Activated CD4-positive, alpha-beta T cell treated with anti-CD3 and anti-CD28 coated beads, Interleukin-10, Interleukin-2, amounts not matched to agents 100 ng/mL and 50 ng/mL, durations not matched to agents 16 hours and 8 hours (primary cell): ENCODE data around the gene ABCD1.
"Not testable (repeated sequence)": the region's sequence is repeated elsewhere in the genome, so short reads cannot be mapped to it uniquely, and the experiment has no call there.

Experiments
- DNase-seq: peaks from one replicate; pipeline ENCODE4 v3.0.0-alpha.2; 2020

The ABCD1 gene

DNA sequence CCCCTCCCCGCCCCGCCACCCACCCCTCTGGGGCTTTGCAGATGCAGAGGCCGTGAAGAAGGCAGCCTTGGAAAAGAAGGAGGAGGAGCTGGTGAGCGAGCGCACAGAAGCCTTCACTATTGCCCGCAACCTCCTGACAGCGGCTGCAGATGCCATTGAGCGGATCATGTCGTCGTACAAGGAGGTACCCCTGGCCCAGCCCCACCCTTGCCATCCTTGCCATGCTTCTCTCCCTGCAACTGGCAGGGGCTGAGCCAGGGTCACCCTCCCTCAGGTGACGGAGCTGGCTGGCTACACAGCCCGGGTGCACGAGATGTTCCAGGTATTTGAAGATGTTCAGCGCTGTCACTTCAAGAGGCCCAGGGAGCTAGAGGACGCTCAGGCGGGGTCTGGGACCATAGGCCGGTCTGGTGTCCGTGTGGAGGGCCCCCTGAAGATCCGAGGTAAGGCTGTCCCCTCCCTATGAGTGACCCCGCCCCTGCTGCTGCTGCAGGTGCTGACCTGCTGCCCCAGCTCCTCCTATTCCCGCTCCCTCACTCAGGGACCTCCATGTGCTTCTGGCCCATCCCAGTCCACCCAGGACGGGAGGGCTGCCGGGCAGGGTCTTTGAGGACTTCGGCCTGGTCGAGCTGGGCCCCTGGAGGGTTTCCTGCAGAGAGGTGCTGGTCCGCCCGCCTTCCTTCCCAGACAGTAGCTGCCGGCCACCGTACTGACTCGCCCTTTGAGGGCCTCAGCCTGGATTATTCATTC is 11.6 kb downstream of the ABCD1 start:
- no peak for DNase-seq

DNA sequence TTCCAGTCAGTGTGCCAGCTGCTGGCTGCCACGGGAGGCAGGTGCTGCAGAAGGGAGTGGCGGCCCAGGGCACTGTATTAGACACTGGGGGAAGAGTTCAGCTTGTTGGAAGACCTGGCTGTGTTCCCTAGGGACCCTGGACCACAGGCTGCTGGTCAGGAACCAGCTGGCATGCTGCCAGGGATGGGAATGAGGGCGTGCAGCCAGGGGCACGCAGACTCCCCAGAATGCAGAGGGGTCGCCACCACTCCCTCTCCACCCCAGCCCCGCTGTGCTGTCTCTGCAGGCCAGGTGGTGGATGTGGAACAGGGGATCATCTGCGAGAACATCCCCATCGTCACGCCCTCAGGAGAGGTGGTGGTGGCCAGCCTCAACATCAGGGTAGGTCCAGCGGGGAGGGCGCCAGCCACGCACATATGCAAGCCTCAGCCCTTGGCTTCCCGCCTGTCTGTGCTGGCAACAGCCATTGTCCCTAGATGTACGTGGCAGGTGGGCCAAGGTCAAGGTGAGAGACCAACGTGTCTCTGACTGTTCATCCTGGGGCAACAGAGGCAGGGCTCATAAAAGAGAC is 12.3 kb downstream of the ABCD1 start:
- DNase-seq = no peak

DNA sequence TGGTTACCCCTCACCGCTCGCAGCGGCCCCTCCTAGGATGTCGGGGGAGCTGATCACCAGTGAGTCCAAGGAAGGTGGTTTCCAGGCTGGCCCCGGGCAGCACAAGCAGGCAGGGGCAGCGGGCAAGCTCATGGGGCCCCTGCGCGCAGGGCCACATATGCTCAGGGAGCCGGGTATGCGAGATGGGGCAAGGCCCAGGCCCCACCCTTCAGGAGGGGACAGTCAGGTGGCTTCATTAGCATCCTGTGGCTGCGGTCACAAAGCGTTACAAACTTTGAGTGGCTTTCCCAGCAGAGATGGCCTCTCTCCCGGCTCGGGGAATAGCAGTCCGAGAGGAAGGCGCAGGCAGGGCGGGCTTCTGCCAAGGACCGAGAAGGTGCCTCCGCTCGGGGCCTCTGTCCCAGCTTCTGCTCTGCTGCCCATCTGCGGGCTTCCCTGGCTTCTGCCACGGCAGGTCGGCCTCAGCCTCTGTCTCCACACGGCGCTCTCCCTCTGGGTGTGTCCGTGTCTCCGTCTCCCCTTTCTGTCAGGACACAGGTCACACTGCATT is 13.5 kb downstream of the ABCD1 start:
- DNase-seq = no peak

DNA sequence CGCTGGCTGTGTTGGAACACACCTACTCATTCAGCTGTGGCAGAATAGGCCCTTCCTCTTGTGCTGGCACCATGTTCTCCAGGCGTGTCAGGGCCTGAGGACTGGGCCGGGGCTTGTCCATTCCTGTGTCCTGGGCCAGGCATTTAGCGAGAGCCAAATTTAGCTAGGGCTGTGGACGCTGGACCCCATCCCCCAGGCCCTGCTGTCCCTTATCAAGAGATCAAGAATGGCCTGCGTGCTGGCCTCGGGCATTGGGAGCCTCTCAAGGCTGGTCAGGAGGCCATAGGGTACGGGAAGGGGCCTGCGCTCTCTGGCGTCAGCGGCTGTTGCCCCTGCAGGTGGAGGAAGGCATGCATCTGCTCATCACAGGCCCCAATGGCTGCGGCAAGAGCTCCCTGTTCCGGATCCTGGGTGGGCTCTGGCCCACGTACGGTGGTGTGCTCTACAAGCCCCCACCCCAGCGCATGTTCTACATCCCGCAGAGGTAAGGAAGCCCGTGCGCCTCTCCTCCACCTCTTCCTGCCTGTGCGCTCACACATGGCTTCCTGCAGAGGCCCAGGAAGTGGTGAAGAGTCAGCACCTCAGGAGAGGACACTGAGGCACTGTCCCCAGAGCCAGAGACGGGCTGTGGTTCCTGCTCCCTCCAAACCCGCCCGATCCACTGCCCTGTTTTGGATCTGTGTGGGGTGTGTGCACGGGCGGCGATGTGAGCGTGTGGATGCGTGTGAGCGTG is 15.3 kb downstream of the ABCD1 start:
- peak; percentile 34 for DNase-seq

DNA sequence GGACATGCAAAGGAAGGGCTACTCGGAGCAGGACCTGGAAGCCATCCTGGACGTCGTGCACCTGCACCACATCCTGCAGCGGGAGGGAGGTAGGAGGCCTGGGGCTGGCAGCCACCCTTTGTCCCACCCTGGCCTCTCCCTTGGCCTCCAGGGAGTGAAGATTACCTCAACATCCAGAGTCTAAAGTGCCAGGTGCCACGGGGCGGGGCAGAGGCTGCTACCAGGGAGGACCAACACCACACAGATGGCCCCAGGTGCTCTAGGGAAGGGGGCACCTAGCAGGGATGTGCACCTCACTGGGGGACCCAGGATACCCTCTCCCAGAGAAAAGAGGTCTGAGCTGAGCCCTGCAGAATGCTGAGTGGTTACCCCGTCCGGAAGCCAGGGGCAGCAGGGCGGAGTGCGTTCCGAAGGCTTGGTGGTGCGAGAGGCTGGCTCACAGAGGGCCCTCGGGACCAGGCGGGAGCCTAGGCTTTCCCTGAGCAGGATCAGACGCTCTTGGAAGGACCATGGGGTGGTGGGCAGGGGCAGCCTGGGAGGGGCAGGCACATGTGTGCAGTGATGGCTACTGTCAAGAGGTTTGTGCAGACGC is 16.1 kb downstream of the ABCD1 start:
- no peak for DNase-seq

DNA sequence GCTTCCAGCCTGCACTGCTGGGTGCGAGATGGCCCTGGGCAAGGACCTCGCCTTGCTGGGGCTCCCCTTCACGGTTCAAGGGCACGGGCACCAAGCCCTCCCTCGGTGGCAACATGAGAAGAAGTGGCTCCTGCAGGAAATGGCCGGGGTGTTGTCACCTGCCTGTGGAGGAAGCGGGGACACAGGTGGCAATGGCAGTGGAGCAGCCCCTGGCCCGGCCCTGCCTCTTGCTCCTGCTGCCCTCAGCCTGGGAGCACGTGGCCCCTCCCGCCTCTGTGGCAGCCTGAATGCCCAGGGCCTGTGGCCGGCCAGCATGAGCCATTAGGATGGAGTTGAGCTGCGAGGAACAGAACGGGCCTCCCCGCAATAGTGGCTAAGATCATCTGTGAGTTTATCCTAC is 16.8 kb downstream of the ABCD1 start:
- no peak for DNase-seq

DNA sequence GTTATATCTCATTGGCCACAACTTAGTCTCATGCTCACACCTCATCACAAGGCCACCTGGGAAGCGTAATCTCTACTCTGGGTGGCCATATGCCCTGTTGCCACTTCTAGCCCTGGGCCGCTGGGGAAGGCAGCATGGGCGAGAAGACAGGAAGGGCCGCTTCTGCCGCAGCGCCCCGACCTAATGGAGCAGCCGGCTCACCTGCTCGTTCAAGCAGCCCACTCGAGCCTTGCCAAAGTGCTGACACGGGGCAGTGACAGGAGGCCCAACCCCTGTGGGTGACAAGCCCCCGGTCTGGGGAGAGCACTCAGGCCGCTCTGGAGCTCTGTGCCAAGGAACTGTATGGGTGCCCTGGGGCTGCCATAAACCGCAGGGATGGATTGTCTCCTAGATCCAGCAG is 17.5 kb downstream of the ABCD1 start:
- DNase-seq = not testable (repeated sequence)

DNA sequence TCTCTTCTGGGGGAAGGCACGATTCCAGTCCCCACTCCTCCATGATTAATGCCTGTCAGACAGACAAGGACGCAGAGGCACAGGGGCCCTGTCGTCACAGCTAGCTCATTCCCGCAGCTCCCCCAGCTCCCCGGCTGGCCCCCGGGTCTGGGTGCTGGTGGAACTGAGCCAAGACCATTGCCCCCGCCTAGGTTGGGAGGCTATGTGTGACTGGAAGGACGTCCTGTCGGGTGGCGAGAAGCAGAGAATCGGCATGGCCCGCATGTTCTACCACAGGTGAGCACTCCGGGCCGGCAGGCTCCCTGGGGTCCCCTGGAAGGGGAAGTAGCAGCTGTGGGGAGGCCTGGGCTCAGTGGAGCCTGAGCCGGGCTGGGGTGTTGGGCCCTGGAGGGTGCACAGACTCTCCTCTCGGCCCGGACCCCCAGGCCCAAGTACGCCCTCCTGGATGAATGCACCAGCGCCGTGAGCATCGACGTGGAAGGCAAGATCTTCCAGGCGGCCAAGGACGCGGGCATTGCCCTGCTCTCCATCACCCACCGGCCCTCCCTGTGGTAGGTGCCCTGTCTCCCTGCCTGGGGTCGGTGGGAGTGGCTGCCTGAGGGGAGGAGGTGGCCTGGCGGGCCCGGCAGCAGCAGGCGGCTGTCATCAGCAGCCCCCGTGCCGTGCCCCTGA is 18.3 kb downstream of the ABCD1 start:
- DNase-seq = not testable (repeated sequence)

DNA sequence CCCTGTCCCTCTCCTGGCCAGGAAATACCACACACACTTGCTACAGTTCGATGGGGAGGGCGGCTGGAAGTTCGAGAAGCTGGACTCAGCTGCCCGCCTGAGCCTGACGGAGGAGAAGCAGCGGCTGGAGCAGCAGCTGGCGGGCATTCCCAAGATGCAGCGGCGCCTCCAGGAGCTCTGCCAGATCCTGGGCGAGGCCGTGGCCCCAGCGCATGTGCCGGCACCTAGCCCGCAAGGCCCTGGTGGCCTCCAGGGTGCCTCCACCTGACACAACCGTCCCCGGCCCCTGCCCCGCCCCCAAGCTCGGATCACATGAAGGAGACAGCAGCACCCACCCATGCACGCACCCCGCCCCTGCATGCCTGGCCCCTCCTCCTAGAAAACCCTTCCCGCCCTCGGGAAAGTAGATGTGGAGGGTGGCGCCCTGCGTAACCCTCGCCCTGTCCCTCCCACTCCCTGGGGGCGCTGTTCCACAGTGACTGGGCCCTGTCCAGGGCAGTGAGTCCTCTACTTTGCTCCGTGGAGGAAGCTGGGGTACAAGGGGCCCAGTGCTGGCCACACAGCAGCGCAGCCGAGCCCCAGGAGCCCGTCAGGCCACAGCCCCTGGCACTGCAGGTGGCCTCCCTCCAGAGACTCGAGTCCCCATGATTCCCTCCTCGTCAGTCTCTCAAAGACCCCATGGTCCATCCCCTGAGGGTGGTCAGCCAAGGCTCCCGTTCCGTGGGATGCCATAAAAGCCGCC is 19.0 kb downstream of the ABCD1 start:
- DNase-seq = not testable (repeated sequence)

DNA sequence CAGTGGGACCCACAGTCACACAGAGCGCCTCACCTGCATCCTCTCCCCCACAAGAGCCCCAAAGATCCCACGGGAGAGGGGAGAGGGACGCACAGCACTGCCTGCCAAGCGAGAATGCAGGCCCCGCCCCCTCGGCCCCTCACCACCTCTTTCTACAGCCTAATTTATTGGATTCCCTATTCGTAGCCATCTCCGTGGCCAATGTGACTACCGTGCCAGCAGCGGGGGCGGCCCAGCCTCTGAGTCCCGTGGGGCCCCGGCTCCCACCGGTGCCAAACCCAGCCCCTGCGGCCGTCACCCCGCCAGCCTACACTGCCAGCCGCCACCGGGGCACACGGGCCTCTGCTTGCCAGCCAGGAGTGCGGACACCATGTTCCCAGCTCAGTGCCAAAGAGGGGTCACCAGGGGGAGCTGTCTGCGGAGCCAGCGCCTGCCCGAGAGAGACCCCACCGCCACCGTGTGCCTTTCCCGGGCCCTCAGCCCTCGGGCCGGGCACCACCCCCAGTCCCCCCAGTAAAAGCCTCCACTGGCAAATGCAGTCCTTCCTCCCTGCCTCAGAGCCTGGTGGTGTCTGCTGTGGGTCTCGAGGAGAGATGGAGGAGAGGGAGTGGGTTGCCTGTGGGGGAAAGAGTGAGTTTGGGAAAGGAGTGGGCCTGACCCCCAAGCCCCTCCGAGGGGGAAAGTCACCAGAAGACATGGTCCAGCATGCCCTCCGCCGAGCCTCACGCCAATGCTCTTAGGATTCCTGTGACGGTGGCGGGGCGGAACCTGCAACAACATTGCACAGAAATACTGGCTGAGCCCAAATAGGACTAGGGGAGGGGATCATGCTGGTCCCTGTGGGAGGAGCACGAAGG is 19.8 kb downstream of the ABCD1 start:
- no peak for DNase-seq

DNA sequence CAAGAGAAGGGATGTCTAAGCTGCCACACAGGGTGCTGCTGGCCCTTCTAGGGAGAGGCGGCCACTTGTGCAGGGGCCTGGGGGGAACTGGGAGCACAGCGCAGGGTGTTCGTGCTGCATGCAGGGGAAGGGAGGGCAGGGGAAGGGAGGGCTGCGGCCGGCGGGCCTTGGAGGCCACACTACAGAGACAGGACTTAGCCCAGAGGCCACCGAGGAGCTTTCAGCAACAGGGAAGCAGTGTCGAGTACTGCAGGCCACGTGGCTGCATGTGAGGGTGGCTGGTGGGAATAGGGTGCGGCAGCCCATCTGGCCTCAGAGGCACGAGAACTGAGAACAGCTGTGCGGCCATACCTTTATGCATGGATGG is 20.4 kb downstream of the ABCD1 start:
- DNase-seq = not testable (repeated sequence)

DNA sequence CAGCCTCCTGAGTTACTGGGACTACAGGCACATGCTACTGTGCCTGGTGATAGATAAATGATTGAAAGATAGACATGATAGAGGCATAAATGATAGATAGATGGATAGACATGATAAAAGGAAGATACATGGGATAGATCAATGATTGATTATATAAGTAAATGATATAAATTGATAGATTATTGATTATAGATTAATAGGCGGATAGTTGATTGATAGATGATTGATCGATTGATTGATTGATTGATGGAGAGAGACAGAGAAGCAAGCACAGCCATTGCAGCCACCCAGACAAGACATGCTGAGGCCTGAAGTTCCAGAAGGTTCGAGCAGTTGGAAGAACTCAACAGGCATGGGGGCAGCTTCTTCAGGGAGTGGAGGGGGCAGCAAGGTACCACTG is 21.7 kb downstream of the ABCD1 start:
- DNase-seq = no peak

DNA sequence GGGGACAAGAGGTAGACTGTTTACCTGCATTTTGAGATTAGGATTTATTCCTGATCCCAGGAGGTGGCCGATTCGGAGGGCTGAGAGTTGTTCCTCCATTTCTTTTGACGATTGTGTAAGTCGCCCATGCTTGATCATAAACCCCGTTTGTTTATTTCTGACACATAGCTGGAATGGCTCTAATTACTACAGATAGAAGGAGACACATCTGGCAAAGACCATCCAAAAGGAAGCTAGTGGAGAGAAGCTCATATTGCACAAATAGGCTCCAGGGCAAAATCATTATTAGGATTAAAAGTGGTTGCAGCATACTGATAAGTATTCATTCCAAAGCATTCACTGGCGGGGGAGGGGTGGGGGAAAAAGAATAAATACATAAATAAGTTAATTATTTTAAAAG is 22.3 kb downstream of the ABCD1 start:
- DNase-seq = not testable (repeated sequence)

DNA sequence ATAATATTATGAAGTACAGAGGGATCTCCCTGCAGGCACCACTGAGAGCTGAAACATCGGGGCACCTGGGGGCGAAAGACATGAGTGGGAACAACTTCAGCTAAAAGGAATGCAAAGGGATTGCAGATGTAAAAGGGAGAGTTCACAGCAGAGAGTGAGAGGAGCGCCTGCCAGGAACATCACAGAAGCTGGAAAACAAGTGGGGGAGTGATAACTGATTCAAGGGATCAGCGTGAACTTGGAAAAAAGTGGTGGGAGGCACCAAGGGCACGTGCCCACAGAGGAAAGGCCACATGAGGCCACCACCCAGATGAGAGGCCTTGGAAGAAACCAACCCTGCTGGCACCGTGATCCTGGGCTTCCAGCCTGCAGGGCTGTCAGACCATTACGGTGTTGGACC is 24.4 kb downstream of the ABCD1 start:
- not testable (repeated sequence) for DNase-seq

DNA sequence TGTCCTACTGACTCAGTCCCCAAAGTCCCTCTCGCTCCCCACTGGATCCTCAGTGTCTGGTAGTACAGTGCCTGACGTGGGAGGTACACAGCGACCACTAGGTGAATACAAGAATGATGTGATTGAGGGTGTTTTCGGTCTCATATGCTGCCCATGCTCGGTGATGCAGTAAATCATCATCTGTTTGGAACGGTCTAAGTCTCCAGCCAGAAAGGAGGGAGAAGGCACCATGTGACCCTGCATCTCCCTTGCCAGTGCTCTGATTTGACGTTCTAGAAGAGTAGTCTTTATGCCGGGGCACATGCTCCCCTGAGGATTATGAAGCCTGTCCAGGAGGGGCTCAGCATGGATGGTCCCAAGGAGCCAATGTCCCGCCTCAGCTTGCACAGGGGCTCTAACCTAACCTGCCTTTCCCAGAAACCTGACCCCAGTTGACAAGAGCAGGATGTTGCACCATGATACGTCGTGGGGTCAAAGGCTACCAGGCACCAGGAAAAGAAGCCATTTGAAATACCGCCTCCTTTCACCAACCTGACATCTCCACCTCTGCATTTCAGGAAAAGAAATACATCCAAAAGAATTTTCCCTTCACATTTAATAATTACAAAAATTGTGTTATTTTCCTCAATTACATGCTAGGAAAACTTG is 25.6 kb downstream of the ABCD1 start:
- no peak for DNase-seq

DNA sequence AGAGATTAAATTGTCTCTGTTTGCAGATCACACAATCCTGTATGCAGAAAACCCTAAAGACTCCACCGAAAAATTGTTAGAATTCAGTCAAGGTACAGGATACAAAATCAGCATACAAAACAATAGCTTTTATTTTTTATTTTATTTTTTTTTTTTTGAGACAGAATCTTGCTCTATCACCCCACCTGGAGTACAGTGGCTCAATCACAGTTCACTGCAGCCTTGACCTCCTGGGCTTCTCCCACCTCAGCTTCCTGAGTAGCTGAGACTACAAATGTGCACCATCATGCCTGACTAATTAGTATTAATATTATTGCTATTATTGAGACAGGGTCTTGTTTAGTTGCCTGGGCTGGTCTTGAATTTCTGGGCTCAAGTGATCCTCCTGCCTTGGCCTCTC is 30.5 kb downstream of the ABCD1 start:
- no peak for DNase-seq

DNA sequence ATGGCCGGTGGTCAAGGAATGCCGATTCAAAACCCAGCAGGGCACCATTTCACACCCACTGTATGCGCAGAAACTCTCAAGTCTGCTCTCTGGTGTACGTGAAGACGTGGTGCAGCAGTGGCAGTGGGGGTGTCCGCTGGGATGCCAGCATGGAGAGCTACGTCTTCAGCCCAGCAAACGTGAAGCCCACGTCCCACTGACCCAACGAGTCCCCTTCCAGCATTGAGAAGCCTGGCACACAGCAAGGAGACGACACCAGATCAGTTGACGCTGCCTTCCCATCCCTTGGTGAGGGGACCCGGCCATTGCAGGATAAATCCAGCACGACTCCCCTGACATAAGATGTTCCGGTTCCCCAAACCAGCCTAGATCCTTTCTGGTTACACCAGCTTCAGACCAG is 37.2 kb downstream of the ABCD1 start:
- no peak for DNase-seq

DNA sequence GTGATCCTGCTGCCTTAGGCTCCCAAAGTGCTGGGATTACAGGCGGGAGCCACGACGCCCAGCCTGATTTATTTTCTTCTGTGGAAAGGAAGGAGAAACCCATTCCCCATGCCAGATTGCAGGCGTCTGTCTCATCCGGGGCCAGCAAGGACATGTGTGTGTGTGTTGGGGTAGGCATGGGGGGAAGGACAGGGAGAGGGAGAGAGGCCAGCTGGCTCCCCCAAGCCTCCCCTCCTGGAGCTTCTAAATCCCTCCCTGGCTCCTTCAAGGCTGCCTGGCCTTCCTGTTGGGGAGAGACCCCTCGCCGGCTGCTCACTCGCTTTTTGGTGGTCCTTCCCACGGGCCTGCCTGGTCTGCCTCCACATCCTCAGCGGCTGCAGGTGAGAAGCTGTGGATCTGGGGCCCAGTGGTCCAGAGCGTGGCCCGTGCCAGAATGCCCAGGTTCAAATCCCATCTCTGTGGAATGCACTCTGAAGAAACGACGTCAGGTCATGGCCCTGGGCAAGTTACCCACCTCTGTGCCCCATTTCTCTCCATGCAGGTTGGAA is 38.0 kb downstream of the ABCD1 start:
- no peak for DNase-seq

DNA sequence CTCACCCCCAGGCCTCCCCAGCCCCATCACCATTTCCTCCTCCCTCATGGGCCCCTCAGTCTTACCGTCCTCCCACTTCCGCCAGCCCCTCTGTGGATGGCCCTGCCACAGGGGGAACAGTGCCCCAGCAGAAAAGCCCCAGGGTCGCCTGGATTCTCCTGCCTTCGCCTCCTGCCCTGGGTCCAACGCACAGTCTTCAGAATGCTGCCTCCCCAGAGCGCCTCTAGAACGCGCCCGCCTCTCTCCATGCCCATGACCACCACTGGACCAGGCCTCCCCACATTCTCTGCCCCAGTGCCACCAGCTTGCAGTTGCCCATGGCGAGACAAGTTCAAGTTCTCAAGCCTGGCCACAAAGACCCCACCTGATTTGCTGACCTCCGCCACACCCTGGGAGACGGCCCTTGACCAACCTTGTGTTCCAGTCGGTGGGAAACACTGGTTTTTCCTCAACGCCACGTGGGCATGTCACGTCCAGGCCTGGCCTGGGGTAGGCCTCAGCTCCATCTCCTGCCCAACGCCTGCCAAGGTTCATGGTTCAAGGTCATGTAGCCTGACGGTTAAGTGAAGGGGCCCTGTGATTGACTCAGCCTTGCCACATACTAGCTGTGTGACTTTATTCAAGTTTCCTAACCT is 38.8 kb downstream of the ABCD1 start:
- no peak for DNase-seq
